ENCODE measurements around the gene BHLHE40.

DNA sequence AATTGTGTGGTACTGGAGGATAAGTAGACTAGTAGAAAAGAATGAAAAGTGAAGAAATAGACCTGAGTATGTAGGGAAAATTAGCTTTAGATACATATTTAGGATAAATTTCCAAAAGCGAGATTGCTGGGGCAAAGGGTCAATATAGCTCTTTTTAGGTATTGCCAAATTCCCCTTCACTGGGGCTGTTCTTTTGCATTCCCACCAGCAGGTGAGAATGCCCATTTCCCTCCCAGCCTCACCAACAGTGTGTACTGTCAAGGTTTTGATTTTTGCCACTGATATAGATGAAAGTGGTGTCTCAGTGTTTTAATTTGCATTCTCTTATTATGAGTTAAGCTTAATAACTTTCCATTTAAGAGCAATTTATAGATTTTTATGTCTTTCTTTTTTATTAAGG lies 35.7 kb upstream of the BHLHE40 start:
- peak in 1 of 6 experiments; percentile 17 for TF ChIP-seq CTCF (IDR thresholded peaks at IDR 0.05)
- TF ChIP-seq POLR2A (IDR thresholded peaks at IDR 0.05), result no peak
